Neural cell (in vitro differentiated cells): ENCODE results near the gene ARHGEF25. TPM values are rescaled to one million over a fixed set of nuclear protein-coding genes. Genes with fewer than 3 reads are reported as not detected.

ENCODE experiments used
- H2AFZ ChIP-seq: fragments of 200-600, 300-800 bp; sonication (generic), shearing (Covaris generic); 2 replicates; pipeline ENCODE4 v1.6.0; 2014; ENCODE audit warnings: low read depth, mild to moderate bottlenecking, antibody characterized with exemption, low read length, moderate library complexity
- H3F3A ChIP-seq: fragments of 200-600 bp; shearing (Covaris generic); 2 replicates; pipeline ENCODE4 v1.6.1; 2016; ENCODE audit warnings: mild to moderate bottlenecking, moderate library complexity, mixed read lengths, antibody characterized with exemption, low read length; ENCODE audit not compliant: insufficient read depth, poor library complexity, severe bottlenecking
- H3K27ac ChIP-seq: fragments of 200-600, 300-800 bp; sonication (generic), shearing (Covaris generic); 2 replicates; pipeline ENCODE4 v1.5.1; 2014; ENCODE audit warnings: mild to moderate bottlenecking, low read length, moderate library complexity
- H3K27me3 ChIP-seq: fragments of 300-800, 200-600 bp; sonication (generic), shearing (Covaris generic); 2 replicates; pipeline ENCODE4 v1.6.0; 2014; ENCODE audit warnings: mild to moderate bottlenecking, low read depth, low read length, moderate library complexity; ENCODE audit not compliant: insufficient read depth
- H3K36me3 ChIP-seq: fragments of 300-800, 200-600 bp; sonication (generic), shearing (Covaris generic); 2 replicates; pipeline ENCODE4 v1.5.1; 2014; ENCODE audit warnings: mild to moderate bottlenecking, antibody characterized with exemption, low read length, moderate library complexity; ENCODE audit not compliant: insufficient read depth
- H3K4me2 ChIP-seq: fragments of 300-800, 200-600 bp; sonication (generic), shearing (Covaris generic); 2 replicates; pipeline ENCODE4 v1.6.0; 2014; ENCODE audit warnings: mild to moderate bottlenecking, low read length
- H3K4me3 ChIP-seq: fragments of 300-800, 200-600 bp; sonication (generic), shearing (Covaris generic); 2 replicates; pipeline ENCODE4 v1.5.1; 2014; ENCODE audit warnings: mild to moderate bottlenecking, low read length, moderate library complexity
- H3K79me2 ChIP-seq: fragments of 200-600 bp; shearing (Covaris generic); replicated peaks from 2 replicates; pipeline ENCODE4 v1.6.0; 2014; ENCODE audit warnings: mild to moderate bottlenecking, low read length, moderate library complexity; ENCODE audit not compliant: insufficient read depth
- H3K9ac ChIP-seq: fragments of 300-800, 200-600 bp; sonication (generic), shearing (Covaris generic); 2 replicates; pipeline ENCODE4 v1.6.1; 2016; ENCODE audit warnings: mild to moderate bottlenecking, low read length, mixed read lengths
- H3K9me2 ChIP-seq: fragments of 200-600 bp; shearing (Covaris generic); 2 replicates; pipeline ENCODE4 v1.6.1; 2016; ENCODE audit warnings: mild to moderate bottlenecking, low read length, mixed read lengths; ENCODE audit not compliant: insufficient read depth
- H3K9me3 ChIP-seq: fragments of 200-600, 300-800 bp; sonication (generic), shearing (Covaris generic); 2 replicates; pipeline ENCODE4 v1.6.1; 2016; ENCODE audit warnings: mild to moderate bottlenecking, mixed run types, low read length, moderate library complexity, mixed read lengths
- H4K20me1 ChIP-seq: fragments of 200-600 bp; shearing (Covaris generic); 2 replicates; pipeline ENCODE4 v1.6.1; 2016; ENCODE audit warnings: mild to moderate bottlenecking, mixed run types; ENCODE audit not compliant: insufficient read depth
- EZH2 ChIP-seq: fragments of 200-600, 300-800 bp; shearing (Covaris generic), sonication (generic); IDR thresholded peaks from 2 replicates; pipeline ENCODE4 v1.6.1; 2014; ENCODE audit warnings: antibody characterized with exemption, low read length, borderline replicate concordance, mild to moderate bottlenecking; ENCODE audit not compliant: insufficient read depth, poor library complexity, severe bottlenecking
- MXI1 ChIP-seq: fragments of 450-650 bp; conservative IDR thresholded peaks from 2 replicates; pipeline ENCODE4 v1.6.1; 2014; ENCODE audit warnings: antibody characterized with exemption, mild to moderate bottlenecking; ENCODE audit not compliant: poor library complexity, severe bottlenecking
- POLR2AphosphoS5 ChIP-seq: IDR thresholded peaks from 2 replicates; pipeline ENCODE4 v1.6.1; 2012
- RAD21 ChIP-seq: fragments of 450-650 bp; conservative IDR thresholded peaks from 2 replicates; pipeline ENCODE4 v1.6.1; 2014; ENCODE audit warnings: antibody characterized with exemption, mild to moderate bottlenecking, moderate library complexity
- SMC3 ChIP-seq: fragments of 450-650 bp; conservative IDR thresholded peaks from 2 replicates; pipeline ENCODE4 v1.6.1; 2014; ENCODE audit warnings: antibody characterized with exemption, mild to moderate bottlenecking, moderate library complexity; ENCODE audit not compliant: poor library complexity
- TAF1 ChIP-seq: IDR thresholded peaks from 2 replicates; pipeline ENCODE4 v1.6.1; 2012; ENCODE audit warnings: low read depth
- polyA plus RNA-seq: library from polyadenylated mRNA; depleted of rRNA; stranded (reverse); fragments of >200 nt; gene quantifications from 2 replicates; pipeline ENCODE4 v1.2.3, GENCODE V29; 2014
- TF ChIP-seq, protein P1 (sequence below): IDR thresholded peaks from 2 replicates; pipeline ENCODE4 v1.6.1; 2012; ENCODE audit warnings: borderline replicate concordance

ARHGEF25 gene
- polyA plus RNA-seq, 1 donor from 2014 or later = 12.9 TPM

- Histone ChIP-seq H3K36me3 (peaks cover 14% of the 10 kb centered on the region), H3K27me3 (peaks cover 81% of the 10 kb centered on the region)
Observed at GRCh38 chr12:57625261-57626032, 14.2 kb downstream of the ARHGEF25 start.

GRCh38 chr12:57626111-57626920, 15.1 kb downstream of the ARHGEF25 start:
- Histone ChIP-seq H3K9me2 (no peaks in the 10 kb centered on the region), H3K27ac (no peak overlapping the region), H4K20me1 (no peaks in the 10 kb centered on the region), H2AFZ (no peak overlapping the region), H3K4me3 (no peak overlapping the region), H3K79me2 (peaks cover 7% of the 10 kb centered on the region), H3K36me3 (peaks cover 14% of the 10 kb centered on the region), H3K27me3 (peaks cover 80% of the 10 kb centered on the region), H3F3A (no peaks in the 10 kb centered on the region), H3K4me2 (no peak overlapping the region), H3K9me3 (no peaks in the 10 kb centered on the region), H3K9ac (no peak overlapping the region)
- TF ChIP-seq TAF1 (no peak), MXI1 (no peak), POLR2AphosphoS5 (no peak), EZH2 (no peak)

More at GRCh38 chr12:57625261-57626032, 14.2 kb downstream of the ARHGEF25 start:
- Histone ChIP-seq H4K20me1 (no peaks in the 10 kb centered on the region), H3K79me2 (no peaks in the 10 kb centered on the region), H2AFZ (no peak overlapping the region), H3K4me3 (no peak overlapping the region), H3K9ac (no peak overlapping the region), H3K27ac (no peak overlapping the region), H3K4me2 (no peak overlapping the region), H3K9me2 (no peaks in the 10 kb centered on the region), H3F3A (no peaks in the 10 kb centered on the region), H3K9me3 (no peaks in the 10 kb centered on the region)
- TF ChIP-seq RAD21 = no peak

DNA sequence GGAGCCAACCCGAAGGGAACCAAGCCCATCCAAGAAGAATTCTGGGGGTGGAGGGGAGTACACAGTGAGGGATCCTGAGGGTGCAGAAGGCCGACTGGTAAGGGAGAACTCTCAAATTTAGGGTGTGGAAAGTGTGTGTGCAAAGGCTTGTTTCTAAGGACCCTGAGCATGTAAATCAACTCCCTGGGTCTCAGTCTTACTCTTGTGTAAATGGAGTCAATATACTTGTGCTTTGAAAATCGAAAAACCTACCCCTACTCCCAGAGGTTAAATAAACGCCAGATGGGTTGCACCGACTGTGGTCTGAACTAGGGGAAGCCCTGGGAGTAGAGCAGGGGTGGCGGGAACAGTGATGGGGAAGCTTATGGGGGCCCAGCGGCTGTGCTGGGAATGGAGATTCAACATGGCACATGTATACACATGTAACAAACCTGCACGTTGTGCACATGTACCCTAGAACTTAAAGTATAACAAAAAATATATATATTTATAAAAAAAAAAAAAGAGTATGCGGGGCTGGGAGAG, 15.7 kb downstream of the ARHGEF25 start:
- Histone ChIP-seq H3K9ac (no peak overlapping the region), H3F3A (no peaks in the 10 kb centered on the region), H3K27ac (no peak overlapping the region), H3K9me2 (no peaks in the 10 kb centered on the region), H2AFZ (no peak overlapping the region), H3K9me3 (no peaks in the 10 kb centered on the region), H4K20me1 (no peaks in the 10 kb centered on the region), H3K36me3 (peaks cover 14% of the 10 kb centered on the region), H3K79me2 (peaks cover 7% of the 10 kb centered on the region), H3K4me2 (no peak overlapping the region), H3K27me3 (peaks cover 74% of the 10 kb centered on the region), H3K4me3 (no peak overlapping the region)
- TF ChIP-seq, protein P1, sequence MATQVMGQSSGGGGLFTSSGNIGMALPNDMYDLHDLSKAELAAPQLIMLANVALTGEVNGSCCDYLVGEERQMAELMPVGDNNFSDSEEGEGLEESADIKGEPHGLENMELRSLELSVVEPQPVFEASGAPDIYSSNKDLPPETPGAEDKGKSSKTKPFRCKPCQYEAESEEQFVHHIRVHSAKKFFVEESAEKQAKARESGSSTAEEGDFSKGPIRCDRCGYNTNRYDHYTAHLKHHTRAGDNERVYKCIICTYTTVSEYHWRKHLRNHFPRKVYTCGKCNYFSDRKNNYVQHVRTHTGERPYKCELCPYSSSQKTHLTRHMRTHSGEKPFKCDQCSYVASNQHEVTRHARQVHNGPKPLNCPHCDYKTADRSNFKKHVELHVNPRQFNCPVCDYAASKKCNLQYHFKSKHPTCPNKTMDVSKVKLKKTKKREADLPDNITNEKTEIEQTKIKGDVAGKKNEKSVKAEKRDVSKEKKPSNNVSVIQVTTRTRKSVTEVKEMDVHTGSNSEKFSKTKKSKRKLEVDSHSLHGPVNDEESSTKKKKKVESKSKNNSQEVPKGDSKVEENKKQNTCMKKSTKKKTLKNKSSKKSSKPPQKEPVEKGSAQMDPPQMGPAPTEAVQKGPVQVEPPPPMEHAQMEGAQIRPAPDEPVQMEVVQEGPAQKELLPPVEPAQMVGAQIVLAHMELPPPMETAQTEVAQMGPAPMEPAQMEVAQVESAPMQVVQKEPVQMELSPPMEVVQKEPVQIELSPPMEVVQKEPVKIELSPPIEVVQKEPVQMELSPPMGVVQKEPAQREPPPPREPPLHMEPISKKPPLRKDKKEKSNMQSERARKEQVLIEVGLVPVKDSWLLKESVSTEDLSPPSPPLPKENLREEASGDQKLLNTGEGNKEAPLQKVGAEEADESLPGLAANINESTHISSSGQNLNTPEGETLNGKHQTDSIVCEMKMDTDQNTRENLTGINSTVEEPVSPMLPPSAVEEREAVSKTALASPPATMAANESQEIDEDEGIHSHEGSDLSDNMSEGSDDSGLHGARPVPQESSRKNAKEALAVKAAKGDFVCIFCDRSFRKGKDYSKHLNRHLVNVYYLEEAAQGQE = no peak
- TF ChIP-seq TAF1 (no peak), SMC3 (no peak), RAD21 (no peak)
